HEK293 (cell line): ENCODE results near the gene PTPN3.
A peak's percentile ranks its signal among the peaks of the same experiment; 100 is the strongest.

Source experiments
- CTCF ChIA-PET: fragments of 350-600 bp; formaldehyde crosslinking; extraction: SDS; loops from one replicate; lab custom pipeline; 2021; ENCODE audit warnings: antibody characterized with exemption; lab: Yijun Ruan, JAX
- POLR2A ChIA-PET: fragments of 300-600 bp; formaldehyde crosslinking; extraction: SDS; loops from one replicate; lab custom pipeline; 2020; ENCODE audit warnings: antibody characterized with exemption, inconsistent platforms; lab: Yijun Ruan, JAX
- H3K27ac ChIP-seq: fragments of 200-500 bp; sonication (Bioruptor generic); 2 replicates; pipeline ENCODE4 v1.5.1; 2014; ENCODE audit warnings: low read depth, low read length, control low read depth, inconsistent platforms; ENCODE audit errors: extremely low read depth
- H3K36me3 ChIP-seq, 2 experiments: fragments of 200-500 bp in 1 of 2; sonication (Bioruptor generic) in 1 of 2; 1 replicate in 1 of 2; 2 replicates in 1 of 2; pipeline ENCODE4 v1.5.1; 2014 to 2017; ENCODE audit warnings: inconsistent platforms in 2 of 2, low read length in 2 of 2; ENCODE audit not compliant: control insufficient read depth in 2 of 2, insufficient read depth in 1 of 2
- H3K4me1 ChIP-seq: fragments of 200-500 bp; sonication (Bioruptor generic); 2 replicates; pipeline ENCODE4 v1.5.1; 2014; ENCODE audit warnings: mild to moderate bottlenecking, low read length, inconsistent platforms; ENCODE audit not compliant: control insufficient read depth, insufficient read depth
- H3K4me3 ChIP-seq: 2 replicates; pipeline ENCODE4 v1.5.1; 2011; ENCODE audit warnings: low read depth, mild to moderate bottlenecking, control low read depth, low read length, moderate library complexity
- H3K9me3 ChIP-seq: fragments of 200-500 bp; sonication (Bioruptor generic); 2 replicates; pipeline ENCODE4 v1.5.1; 2014; ENCODE audit warnings: low read depth, low read length, inconsistent platforms; ENCODE audit not compliant: control insufficient read depth, insufficient read depth
- FEZF1 ChIP-seq: fragments of 450-650 bp; formaldehyde crosslinking; IDR thresholded peaks from 2 replicates; pipeline ENCODE4 v1.5.1; 2016; ENCODE audit warnings: missing biosample characterization, missing genetic modification characterization
- IKZF3 ChIP-seq: fragments of 450-650 bp; IDR thresholded peaks from 2 replicates; pipeline ENCODE4 v1.5.0; 2018; ENCODE audit warnings: missing biosample characterization, mild to moderate bottlenecking, missing genetic modification characterization, moderate library complexity
- KLF8 ChIP-seq: fragments of 450-650 bp; formaldehyde crosslinking; IDR thresholded peaks from 2 replicates; pipeline ENCODE4 v1.5.1; 2016; ENCODE audit warnings: missing biosample characterization, missing genetic modification characterization
- MEIS1 ChIP-seq: sonication (generic); formaldehyde crosslinking; IDR thresholded peaks from 2 replicates; pipeline ENCODE4 v1.8.1; 2022; ENCODE audit warnings: missing genetic modification reagents, mild to moderate bottlenecking, borderline replicate concordance
- OSR2 ChIP-seq: fragments of 450-650 bp; formaldehyde crosslinking; IDR thresholded peaks from 2 replicates; pipeline ENCODE4 v1.5.1; 2016; ENCODE audit warnings: missing biosample characterization, missing genetic modification characterization
- SCRT2 ChIP-seq: fragments of 450-650 bp; formaldehyde crosslinking; IDR thresholded peaks from 2 replicates; pipeline ENCODE4 v1.5.1; 2016; ENCODE audit warnings: missing biosample characterization, missing genetic modification characterization
- YY2 ChIP-seq: fragments of 450-650 bp; formaldehyde crosslinking; IDR thresholded peaks from 2 replicates; pipeline ENCODE4 v1.5.1; 2016; ENCODE audit warnings: missing biosample characterization, missing genetic modification characterization
- ZFP69B ChIP-seq: fragments of 450-650 bp; formaldehyde crosslinking; IDR thresholded peaks from 2 replicates; pipeline ENCODE4 v1.5.1; 2016; ENCODE audit warnings: missing biosample characterization, missing genetic modification characterization
- ZNF132 ChIP-seq: fragments of 450-650 bp; formaldehyde crosslinking; IDR thresholded peaks from 2 replicates; pipeline ENCODE4 v1.5.1; 2017; ENCODE audit warnings: missing biosample characterization, missing genetic modification characterization, borderline replicate concordance
- ZNF169 ChIP-seq: fragments of 450-650 bp; formaldehyde crosslinking; IDR thresholded peaks from 2 replicates; pipeline ENCODE4 v1.5.1; 2016; ENCODE audit warnings: missing biosample characterization, missing genetic modification characterization
- ZNF211 ChIP-seq: fragments of 450-650 bp; formaldehyde crosslinking; IDR thresholded peaks from 2 replicates; pipeline ENCODE4 v1.5.1; 2016; ENCODE audit warnings: low read depth, missing biosample characterization, missing genetic modification characterization
- ZNF214 ChIP-seq: fragments of 450-650 bp; formaldehyde crosslinking; IDR thresholded peaks from 2 replicates; pipeline ENCODE4 v1.5.1; 2017; ENCODE audit warnings: missing biosample characterization, mild to moderate bottlenecking, missing genetic modification characterization, borderline replicate concordance
- ZNF366 ChIP-seq: fragments of 450-650 bp; formaldehyde crosslinking; conservative IDR thresholded peaks from 2 replicates; pipeline ENCODE4 v1.5.1; 2016; ENCODE audit warnings: missing biosample characterization, missing genetic modification characterization
- ZNF391 ChIP-seq: fragments of 450-650 bp; formaldehyde crosslinking; IDR thresholded peaks from 2 replicates; pipeline ENCODE4 v1.5.1; 2016; ENCODE audit warnings: low read depth, missing biosample characterization, missing genetic modification characterization, borderline replicate concordance
- ZNF473 ChIP-seq: fragments of 450-650 bp; formaldehyde crosslinking; IDR thresholded peaks from 2 replicates; pipeline ENCODE4 v1.5.1; 2017; ENCODE audit warnings: missing biosample characterization, missing genetic modification characterization
- ZNF544 ChIP-seq: fragments of 450-650 bp; formaldehyde crosslinking; IDR thresholded peaks from 2 replicates; pipeline ENCODE4 v1.5.0; 2017; ENCODE audit warnings: missing biosample characterization, missing genetic modification characterization
- ZSCAN16 ChIP-seq: fragments of 450-650 bp; formaldehyde crosslinking; IDR thresholded peaks from 2 replicates; pipeline ENCODE4 v1.5.1; 2016; ENCODE audit warnings: missing biosample characterization, missing genetic modification characterization
- TF ChIP-seq, protein P1 (sequence below): fragments of 450-650 bp; formaldehyde crosslinking; IDR thresholded peaks from 2 replicates; pipeline ENCODE4 v1.5.1; 2016; ENCODE audit warnings: missing biosample characterization, missing genetic modification characterization
- TF ChIP-seq, protein P2 (sequence below): fragments of 450-650 bp; formaldehyde crosslinking; IDR thresholded peaks from 2 replicates; pipeline ENCODE4 v1.5.1; 2017; ENCODE audit warnings: missing biosample characterization, missing genetic modification characterization
- TF ChIP-seq, protein P3 (sequence below): fragments of 450-650 bp; formaldehyde crosslinking; IDR thresholded peaks from 2 replicates; pipeline ENCODE4 v1.5.1; 2016; ENCODE audit warnings: missing biosample characterization, missing genetic modification characterization
- TF ChIP-seq, protein P4 (sequence below): fragments of 450-650 bp; formaldehyde crosslinking; IDR thresholded peaks from 2 replicates; pipeline ENCODE4 v1.5.1; 2016; ENCODE audit warnings: missing biosample characterization, missing genetic modification characterization
- TF ChIP-seq, protein P5 (sequence below): fragments of 450-650 bp; formaldehyde crosslinking; IDR thresholded peaks from 2 replicates; pipeline ENCODE4 v1.5.1; 2017; ENCODE audit warnings: missing biosample characterization, missing genetic modification characterization
- TF ChIP-seq, protein P6 (sequence below): fragments of 450-650 bp; formaldehyde crosslinking; IDR thresholded peaks from 2 replicates; pipeline ENCODE4 v1.5.1; 2017; ENCODE audit warnings: missing biosample characterization, missing genetic modification characterization

PTPN3 gene

DNA sequence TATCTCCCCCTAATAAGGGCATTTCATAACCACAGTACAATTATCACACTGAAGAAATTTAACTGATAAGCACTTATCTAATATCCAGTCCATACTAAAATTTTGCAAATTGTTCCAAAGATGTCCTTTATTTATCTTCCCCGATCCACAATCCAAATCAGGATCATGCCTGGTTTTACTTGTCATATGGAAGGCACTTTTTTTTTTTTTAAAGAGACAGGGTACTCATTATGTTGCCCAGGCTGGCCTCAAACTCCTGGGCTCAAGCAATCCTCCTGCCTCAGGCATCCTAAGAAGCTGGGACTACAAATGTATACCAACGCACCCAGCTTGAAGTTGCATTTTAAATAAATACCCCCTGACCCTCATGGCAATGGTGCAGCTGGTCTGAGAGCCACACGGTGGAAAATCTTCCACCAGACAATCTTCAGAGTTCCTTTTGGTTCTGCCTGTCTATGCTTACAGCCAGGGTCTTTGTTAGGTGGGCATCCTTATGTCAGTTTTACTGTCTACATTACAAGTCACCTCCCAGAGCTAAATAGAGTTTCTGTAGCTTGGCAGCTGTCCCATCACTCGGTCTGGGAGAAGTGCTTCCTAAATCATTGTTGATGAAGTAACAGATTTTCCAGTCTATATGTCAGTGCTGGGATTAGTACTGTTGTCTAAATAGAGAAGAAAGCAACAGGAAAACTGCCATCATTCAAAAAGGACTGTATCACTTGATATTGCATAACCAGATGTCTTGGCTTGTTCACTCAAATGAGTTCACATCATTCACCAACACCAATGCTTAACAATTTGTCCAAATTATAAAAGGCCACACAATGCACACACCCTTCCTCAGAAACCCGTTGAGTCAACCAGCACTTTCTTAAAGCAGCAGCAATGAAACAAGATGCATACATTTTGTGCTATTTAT is 26.4 kb downstream of the PTPN3 start:
- CTCF ChIA-PET: interaction anchor here (0.6 to 8.6 kb wide), 6 partner anchors 8 to 50 kb away, joined by 3 to 140 read pairs (median 4); no protein-coding TSS in a partner anchor
- POLR2A ChIA-PET: no interaction called here
- no peak overlapping the region for H3K27ac ChIP-seq
- TF ChIP-seq ZSCAN16 (tag by site-specific recombination): no peak
- no peak for TF ChIP-seq ZNF211 (tag by site-specific recombination)
- no peak for TF ChIP-seq ZNF391 (tag by site-specific recombination)
- no peak for TF ChIP-seq KLF8 (tag by site-specific recombination)
- TF ChIP-seq ZNF366 (tag by site-specific recombination): peak; percentile 36; the same call in 1 of the 2 replicates
- TF ChIP-seq OSR2 (tag by site-specific recombination): 0 out of 2 replicates have a peak, but pooled peaks have one; percentile 7
- no peak for TF ChIP-seq YY2
- no peak for TF ChIP-seq MEIS1 (CRISPR knock-in tag)
- TF ChIP-seq, protein P1, sequence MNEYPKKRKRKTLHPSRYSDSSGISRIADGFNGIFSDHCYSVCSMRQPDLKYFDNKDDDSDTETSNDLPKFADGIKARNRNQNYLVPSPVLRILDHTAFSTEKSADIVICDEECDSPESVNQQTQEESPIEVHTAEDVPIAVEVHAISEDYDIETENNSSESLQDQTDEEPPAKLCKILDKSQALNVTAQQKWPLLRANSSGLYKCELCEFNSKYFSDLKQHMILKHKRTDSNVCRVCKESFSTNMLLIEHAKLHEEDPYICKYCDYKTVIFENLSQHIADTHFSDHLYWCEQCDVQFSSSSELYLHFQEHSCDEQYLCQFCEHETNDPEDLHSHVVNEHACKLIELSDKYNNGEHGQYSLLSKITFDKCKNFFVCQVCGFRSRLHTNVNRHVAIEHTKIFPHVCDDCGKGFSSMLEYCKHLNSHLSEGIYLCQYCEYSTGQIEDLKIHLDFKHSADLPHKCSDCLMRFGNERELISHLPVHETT (tag by site-specific recombination): no peak
- TF ChIP-seq, protein P2, sequence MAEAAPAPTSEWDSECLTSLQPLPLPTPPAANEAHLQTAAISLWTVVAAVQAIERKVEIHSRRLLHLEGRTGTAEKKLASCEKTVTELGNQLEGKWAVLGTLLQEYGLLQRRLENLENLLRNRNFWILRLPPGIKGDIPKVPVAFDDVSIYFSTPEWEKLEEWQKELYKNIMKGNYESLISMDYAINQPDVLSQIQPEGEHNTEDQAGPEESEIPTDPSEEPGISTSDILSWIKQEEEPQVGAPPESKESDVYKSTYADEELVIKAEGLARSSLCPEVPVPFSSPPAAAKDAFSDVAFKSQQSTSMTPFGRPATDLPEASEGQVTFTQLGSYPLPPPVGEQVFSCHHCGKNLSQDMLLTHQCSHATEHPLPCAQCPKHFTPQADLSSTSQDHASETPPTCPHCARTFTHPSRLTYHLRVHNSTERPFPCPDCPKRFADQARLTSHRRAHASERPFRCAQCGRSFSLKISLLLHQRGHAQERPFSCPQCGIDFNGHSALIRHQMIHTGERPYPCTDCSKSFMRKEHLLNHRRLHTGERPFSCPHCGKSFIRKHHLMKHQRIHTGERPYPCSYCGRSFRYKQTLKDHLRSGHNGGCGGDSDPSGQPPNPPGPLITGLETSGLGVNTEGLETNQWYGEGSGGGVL (tag by site-specific recombination): no peak
- TF ChIP-seq ZNF132 (tag by site-specific recombination): no peak
- TF ChIP-seq, protein P3, sequence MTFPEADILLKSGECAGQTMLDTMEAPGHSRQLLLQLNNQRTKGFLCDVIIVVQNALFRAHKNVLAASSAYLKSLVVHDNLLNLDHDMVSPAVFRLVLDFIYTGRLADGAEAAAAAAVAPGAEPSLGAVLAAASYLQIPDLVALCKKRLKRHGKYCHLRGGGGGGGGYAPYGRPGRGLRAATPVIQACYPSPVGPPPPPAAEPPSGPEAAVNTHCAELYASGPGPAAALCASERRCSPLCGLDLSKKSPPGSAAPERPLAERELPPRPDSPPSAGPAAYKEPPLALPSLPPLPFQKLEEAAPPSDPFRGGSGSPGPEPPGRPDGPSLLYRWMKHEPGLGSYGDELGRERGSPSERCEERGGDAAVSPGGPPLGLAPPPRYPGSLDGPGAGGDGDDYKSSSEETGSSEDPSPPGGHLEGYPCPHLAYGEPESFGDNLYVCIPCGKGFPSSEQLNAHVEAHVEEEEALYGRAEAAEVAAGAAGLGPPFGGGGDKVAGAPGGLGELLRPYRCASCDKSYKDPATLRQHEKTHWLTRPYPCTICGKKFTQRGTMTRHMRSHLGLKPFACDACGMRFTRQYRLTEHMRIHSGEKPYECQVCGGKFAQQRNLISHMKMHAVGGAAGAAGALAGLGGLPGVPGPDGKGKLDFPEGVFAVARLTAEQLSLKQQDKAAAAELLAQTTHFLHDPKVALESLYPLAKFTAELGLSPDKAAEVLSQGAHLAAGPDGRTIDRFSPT: no peak
- TF ChIP-seq, protein P4, sequence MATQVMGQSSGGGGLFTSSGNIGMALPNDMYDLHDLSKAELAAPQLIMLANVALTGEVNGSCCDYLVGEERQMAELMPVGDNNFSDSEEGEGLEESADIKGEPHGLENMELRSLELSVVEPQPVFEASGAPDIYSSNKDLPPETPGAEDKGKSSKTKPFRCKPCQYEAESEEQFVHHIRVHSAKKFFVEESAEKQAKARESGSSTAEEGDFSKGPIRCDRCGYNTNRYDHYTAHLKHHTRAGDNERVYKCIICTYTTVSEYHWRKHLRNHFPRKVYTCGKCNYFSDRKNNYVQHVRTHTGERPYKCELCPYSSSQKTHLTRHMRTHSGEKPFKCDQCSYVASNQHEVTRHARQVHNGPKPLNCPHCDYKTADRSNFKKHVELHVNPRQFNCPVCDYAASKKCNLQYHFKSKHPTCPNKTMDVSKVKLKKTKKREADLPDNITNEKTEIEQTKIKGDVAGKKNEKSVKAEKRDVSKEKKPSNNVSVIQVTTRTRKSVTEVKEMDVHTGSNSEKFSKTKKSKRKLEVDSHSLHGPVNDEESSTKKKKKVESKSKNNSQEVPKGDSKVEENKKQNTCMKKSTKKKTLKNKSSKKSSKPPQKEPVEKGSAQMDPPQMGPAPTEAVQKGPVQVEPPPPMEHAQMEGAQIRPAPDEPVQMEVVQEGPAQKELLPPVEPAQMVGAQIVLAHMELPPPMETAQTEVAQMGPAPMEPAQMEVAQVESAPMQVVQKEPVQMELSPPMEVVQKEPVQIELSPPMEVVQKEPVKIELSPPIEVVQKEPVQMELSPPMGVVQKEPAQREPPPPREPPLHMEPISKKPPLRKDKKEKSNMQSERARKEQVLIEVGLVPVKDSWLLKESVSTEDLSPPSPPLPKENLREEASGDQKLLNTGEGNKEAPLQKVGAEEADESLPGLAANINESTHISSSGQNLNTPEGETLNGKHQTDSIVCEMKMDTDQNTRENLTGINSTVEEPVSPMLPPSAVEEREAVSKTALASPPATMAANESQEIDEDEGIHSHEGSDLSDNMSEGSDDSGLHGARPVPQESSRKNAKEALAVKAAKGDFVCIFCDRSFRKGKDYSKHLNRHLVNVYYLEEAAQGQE (tag by site-specific recombination): no peak
- no peak for TF ChIP-seq ZNF214 (tag by site-specific recombination)
- no peak for TF ChIP-seq ZNF544 (tag by site-specific recombination)
- no peak for TF ChIP-seq ZNF473 (tag by site-specific recombination)
- TF ChIP-seq, protein P5, sequence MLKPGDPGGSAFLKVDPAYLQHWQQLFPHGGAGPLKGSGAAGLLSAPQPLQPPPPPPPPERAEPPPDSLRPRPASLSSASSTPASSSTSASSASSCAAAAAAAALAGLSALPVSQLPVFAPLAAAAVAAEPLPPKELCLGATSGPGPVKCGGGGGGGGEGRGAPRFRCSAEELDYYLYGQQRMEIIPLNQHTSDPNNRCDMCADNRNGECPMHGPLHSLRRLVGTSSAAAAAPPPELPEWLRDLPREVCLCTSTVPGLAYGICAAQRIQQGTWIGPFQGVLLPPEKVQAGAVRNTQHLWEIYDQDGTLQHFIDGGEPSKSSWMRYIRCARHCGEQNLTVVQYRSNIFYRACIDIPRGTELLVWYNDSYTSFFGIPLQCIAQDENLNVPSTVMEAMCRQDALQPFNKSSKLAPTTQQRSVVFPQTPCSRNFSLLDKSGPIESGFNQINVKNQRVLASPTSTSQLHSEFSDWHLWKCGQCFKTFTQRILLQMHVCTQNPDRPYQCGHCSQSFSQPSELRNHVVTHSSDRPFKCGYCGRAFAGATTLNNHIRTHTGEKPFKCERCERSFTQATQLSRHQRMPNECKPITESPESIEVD (tag by site-specific recombination): peak; percentile 87
- TF ChIP-seq FEZF1 (tag by site-specific recombination): peak; percentile 18; the same call in 1 of the 2 replicates
- no peak for TF ChIP-seq ZFP69B
- TF ChIP-seq, protein P6, sequence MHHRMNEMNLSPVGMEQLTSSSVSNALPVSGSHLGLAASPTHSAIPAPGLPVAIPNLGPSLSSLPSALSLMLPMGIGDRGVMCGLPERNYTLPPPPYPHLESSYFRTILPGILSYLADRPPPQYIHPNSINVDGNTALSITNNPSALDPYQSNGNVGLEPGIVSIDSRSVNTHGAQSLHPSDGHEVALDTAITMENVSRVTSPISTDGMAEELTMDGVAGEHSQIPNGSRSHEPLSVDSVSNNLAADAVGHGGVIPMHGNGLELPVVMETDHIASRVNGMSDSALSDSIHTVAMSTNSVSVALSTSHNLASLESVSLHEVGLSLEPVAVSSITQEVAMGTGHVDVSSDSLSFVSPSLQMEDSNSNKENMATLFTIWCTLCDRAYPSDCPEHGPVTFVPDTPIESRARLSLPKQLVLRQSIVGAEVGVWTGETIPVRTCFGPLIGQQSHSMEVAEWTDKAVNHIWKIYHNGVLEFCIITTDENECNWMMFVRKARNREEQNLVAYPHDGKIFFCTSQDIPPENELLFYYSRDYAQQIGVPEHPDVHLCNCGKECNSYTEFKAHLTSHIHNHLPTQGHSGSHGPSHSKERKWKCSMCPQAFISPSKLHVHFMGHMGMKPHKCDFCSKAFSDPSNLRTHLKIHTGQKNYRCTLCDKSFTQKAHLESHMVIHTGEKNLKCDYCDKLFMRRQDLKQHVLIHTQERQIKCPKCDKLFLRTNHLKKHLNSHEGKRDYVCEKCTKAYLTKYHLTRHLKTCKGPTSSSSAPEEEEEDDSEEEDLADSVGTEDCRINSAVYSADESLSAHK (tag by site-specific recombination): 0 out of 2 replicates have a peak, but pooled peaks have one; percentile 17
- TF ChIP-seq IKZF3: no peak
- no peak for TF ChIP-seq ZNF169
- peak; percentile 86 for TF ChIP-seq SCRT2 (tag by site-specific recombination)

More for the DNA sequence above, 26.4 kb downstream of the PTPN3 start:
- no peaks in the 10 kb centered on the region for H3K9me3 ChIP-seq
- H3K4me3 ChIP-seq: no peak overlapping the region
- H3K36me3 ChIP-seq: no peaks in the 10 kb centered on the region
- H3K4me1 ChIP-seq: peaks cover 29% of the 10 kb centered on the region
